Measurements from ENCODE around the gene CNTN6.

CNTN6 gene

DNA sequence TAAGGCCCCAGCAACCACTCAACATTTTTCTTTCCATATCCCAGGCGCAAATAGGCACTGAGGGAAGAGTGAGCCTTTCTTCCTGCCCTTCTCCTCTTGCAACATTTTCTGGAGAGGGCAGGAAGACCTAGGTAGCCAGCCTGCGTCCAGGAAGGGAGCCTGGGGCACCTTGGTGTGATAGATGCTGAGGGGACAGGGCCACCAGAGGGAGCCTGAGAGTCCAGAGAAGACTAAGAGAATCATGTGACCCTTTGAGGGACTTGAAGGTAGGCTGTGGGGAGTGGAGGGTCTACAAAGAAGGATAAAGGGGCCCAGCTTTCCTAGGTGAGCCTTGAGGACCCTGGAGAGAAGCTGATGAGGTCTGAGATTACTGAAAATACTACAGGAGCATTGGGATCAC lies 346.6 kb downstream of the CNTN6 start:
- no peak for DNase-seq

DNA sequence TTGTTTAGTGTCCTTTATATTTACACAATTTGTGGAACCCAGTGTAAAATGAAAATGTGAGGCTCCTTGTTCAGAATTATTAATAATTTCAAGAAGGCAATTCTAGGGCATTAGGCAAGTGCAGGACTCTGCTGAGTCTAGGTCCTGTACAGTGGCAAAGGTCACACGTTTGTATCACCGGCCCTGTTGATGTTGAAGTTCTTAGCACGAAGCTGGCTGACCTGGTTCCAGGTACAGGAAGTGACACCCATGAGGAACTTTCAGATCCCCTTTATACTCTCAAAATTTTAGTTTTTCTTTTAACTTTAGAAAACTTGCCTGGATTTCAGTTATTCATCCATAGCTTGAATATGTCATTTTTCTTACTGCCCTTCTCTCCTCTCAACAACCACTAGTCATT lies 349.4 kb downstream of the CNTN6 start:
- no peak for DNase-seq

GRCh38 chr3:1444195-1444594 lies 351.4 kb downstream of the CNTN6 start:
- no peak for DNase-seq

DNA sequence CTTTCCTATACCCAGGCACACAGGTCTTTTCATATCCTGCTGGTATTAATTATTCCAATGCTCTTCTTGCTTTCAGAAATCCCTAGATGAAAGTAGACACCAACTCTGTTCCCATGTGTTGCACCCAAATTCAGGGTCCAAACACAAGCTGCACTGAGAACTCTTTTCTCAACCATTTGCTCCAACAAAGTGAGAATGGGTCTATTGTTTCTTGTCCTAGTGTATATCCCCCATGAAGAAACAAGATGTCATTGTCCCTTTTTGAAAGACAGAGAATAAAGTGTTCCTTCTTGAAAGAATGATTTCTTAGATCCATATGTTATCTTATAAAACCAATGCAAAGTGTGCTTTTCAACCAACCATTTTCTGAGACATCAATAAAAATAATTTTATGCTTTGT lies 353.7 kb downstream of the CNTN6 start:
- DNase-seq, result no peak

DNA sequence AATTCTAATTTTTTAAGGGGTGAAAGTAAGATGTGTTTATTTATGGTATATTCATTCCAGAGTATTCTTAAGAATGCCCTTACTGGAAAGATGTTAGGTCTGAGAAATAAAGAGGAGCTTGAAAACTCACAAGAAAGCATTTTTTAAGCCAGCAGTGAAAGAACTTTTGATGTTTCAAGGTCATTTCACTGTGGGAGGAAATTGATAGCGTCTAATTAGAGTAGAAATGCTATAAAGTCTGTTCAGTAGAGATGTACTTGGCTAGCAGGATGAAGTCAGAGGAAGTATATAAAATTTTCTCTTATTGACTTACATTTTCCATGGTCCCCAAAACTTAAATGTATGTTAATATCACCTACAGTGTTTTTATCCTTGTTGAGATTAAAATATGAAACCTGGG lies 354.6 kb downstream of the CNTN6 start:
- no peak for DNase-seq

DNA sequence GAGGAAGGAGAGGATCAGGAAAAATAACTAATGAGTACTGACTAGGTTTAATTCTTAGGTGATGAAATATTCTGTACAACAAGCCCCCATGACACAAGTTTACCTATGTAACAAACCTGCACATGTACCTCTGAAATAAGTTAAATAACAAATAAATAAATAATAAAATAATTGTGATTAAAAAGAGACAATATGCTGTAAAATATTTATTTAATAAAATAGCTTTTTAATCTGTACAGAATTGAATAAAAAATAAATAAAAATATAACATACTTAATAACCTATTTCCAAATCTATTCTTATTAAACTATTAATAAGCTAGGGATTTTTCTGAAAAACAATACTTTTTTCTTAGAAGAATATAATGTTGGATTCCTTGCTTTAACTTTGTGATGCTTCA lies 355.6 kb downstream of the CNTN6 start:
- no peak for DNase-seq

Measured in COR-L47 (cell line).